Ovary (tissue), 3 donors: ENCODE data around the gene EPB41L1.

Source experiments
- CTCF ChIP-seq, 3 donors: fragments of 450-650 bp in 2 of 3; fragments of 200-600 bp in 1 of 3; IDR thresholded peaks; one replicate each; pipeline versions ENCODE4 v1.5.1 to v1.8.0; 2016 to 2022; ENCODE audit warnings: antibody characterized with exemption in 3 of 3, mild to moderate bottlenecking in 1 of 3
- EP300 ChIP-seq: sonication (generic); formaldehyde crosslinking; IDR thresholded peaks from one replicate; pipeline ENCODE4 v1.6.1; 2017; ENCODE audit warnings: antibody characterized with exemption
- POLR2A ChIP-seq: fragments of 450-650 bp; IDR thresholded peaks from one replicate; pipeline ENCODE4 v1.6.1; 2017; ENCODE audit warnings: antibody characterized with exemption, mild to moderate bottlenecking, moderate library complexity
- donor health status: DM: no; HTN: no; CAD: no.

GRCh38 chr20:36148439-36148838 lies 6.1 kb upstream of the EPB41L1 start:
- TF ChIP-seq CTCF (IDR thresholded peaks at IDR 0.05) (no peak), POLR2A (no peak), EP300 (no peak)
